ENCODE data around the gene RFX2.

The RFX2 gene

GRCh38 chr19:6110360-6110977, at the start of gene RFX2:
RFX2 (minus strand) TSS chr19:6110500; CDS start chr19:6047496, 63,004 bp downstream.
- peak within 1 kb of the TSS; percentile 92; the same call in 1 of the 2 replicates for H3K4me3 ChIP-seq (ENCODE audit: low read length)
- DNase-seq (ENCODE audit: low read depth, low spot score) = peak; percentile 94
- H3K9me3 ChIP-seq (ENCODE audit: control insufficient read depth, insufficient read depth, low read length) = no peaks in the 10 kb centered on the region
- H3K4me1 ChIP-seq (ENCODE audit: control insufficient read depth, insufficient read depth, low read length) = 0 out of 2 replicates have a peak, but pooled peaks cover 1% of the 10 kb centered on the region
- no peaks in the 10 kb centered on the region for H3K36me3 ChIP-seq (ENCODE audit: control insufficient read depth, insufficient read depth, low read length)
- H3K27ac ChIP-seq (ENCODE audit: low read length) = no peak within 1 kb of the TSS
- H3K27me3 ChIP-seq (ENCODE audit: control insufficient read depth, insufficient read depth, low read length) = peaks cover 14% of the 10 kb centered on the region
- no CpG with 5 or more reads among the region's 75 CpGs for WGBS (ENCODE audit: insufficient coverage, insufficient read length)

GRCh38 chr19:6156033-6156432, 45.7 kb upstream of the RFX2 start:
- no peak for DNase-seq (ENCODE audit: low read depth, low spot score)

GRCh38 chr19:6150289-6150688, 40.0 kb upstream of the RFX2 start:
- WGBS (ENCODE audit: insufficient coverage, insufficient read length) = no CpG with 5 or more reads among the region's 8 CpGs

More at GRCh38 chr19:6156033-6156432, 45.7 kb upstream of the RFX2 start:
- Histone ChIP-seq H3K4me3 (ENCODE audit: low read length) (no peak overlapping the region), H3K27me3 (ENCODE audit: control insufficient read depth, insufficient read depth, low read length) (no peaks in the 10 kb centered on the region), H3K9me3 (ENCODE audit: control insufficient read depth, insufficient read depth, low read length) (no peaks in the 10 kb centered on the region; the same call in 1 of the 2 replicates), H3K27ac (ENCODE audit: low read length) (no peak overlapping the region), H3K4me1 (ENCODE audit: control insufficient read depth, insufficient read depth, low read length) (no peaks in the 10 kb centered on the region), H3K36me3 (ENCODE audit: control insufficient read depth, insufficient read depth, low read length) (no peaks in the 10 kb centered on the region)
- no CpG with 5 or more reads among the region's 2 CpGs for WGBS (ENCODE audit: insufficient coverage, insufficient read length)

GRCh38 chr19:6141217-6141616, 30.9 kb upstream of the RFX2 start:
- no peak overlapping the region for H3K27ac ChIP-seq (ENCODE audit: low read length)
- H3K9me3 ChIP-seq (ENCODE audit: control insufficient read depth, insufficient read depth, low read length) = no peaks in the 10 kb centered on the region; the same call in 1 of the 2 replicates
- H3K36me3 ChIP-seq (ENCODE audit: control insufficient read depth, insufficient read depth, low read length) = no peaks in the 10 kb centered on the region
- H3K27me3 ChIP-seq (ENCODE audit: control insufficient read depth, insufficient read depth, low read length) = no peaks in the 10 kb centered on the region
- no peaks in the 10 kb centered on the region for H3K4me1 ChIP-seq (ENCODE audit: control insufficient read depth, insufficient read depth, low read length)
- DNase-seq (ENCODE audit: low read depth, low spot score) = no peak
- WGBS (ENCODE audit: insufficient coverage, insufficient read length) = no CpG with 5 or more reads among the region's 1 CpG
- no peak overlapping the region for H3K4me3 ChIP-seq (ENCODE audit: low read length)

More at GRCh38 chr19:6150289-6150688, 40.0 kb upstream of the RFX2 start:
- Histone ChIP-seq H3K27me3 (ENCODE audit: control insufficient read depth, insufficient read depth, low read length) (no peaks in the 10 kb centered on the region), H3K36me3 (ENCODE audit: control insufficient read depth, insufficient read depth, low read length) (no peaks in the 10 kb centered on the region), H3K4me3 (ENCODE audit: low read length) (no peak overlapping the region), H3K4me1 (ENCODE audit: control insufficient read depth, insufficient read depth, low read length) (no peaks in the 10 kb centered on the region), H3K27ac (ENCODE audit: low read length) (no peak overlapping the region), H3K9me3 (ENCODE audit: control insufficient read depth, insufficient read depth, low read length) (no peaks in the 10 kb centered on the region; the same call in none of the 2 replicates)
- no peak for DNase-seq (ENCODE audit: low read depth, low spot score)

- no peak for DNase-seq (ENCODE audit: low read depth, low spot score)
- H3K36me3 ChIP-seq (ENCODE audit: control insufficient read depth, insufficient read depth, low read length) = no peaks in the 10 kb centered on the region
- 80% methylated on average over 1 of the region's 2 CpGs for WGBS (ENCODE audit: insufficient coverage, insufficient read length)
These were observed 28.2 kb upstream of the RFX2 start for GRCh38 chr19:6138511-6138910.

GRCh38 chr19:6138066-6138465, 27.8 kb upstream of the RFX2 start:
- no CpG with 5 or more reads among the region's 7 CpGs for WGBS (ENCODE audit: insufficient coverage, insufficient read length)

More at GRCh38 chr19:6138511-6138910, 28.2 kb upstream of the RFX2 start:
- H3K27ac ChIP-seq (ENCODE audit: low read length) = no peak overlapping the region
- no peak overlapping the region for H3K4me3 ChIP-seq (ENCODE audit: low read length)
- H3K4me1 ChIP-seq (ENCODE audit: control insufficient read depth, insufficient read depth, low read length) = peaks cover 3% of the 10 kb centered on the region; the same call in 1 of the 2 replicates
- H3K9me3 ChIP-seq (ENCODE audit: control insufficient read depth, insufficient read depth, low read length) = no peaks in the 10 kb centered on the region
- H3K27me3 ChIP-seq (ENCODE audit: control insufficient read depth, insufficient read depth, low read length) = no peaks in the 10 kb centered on the region

GRCh38 chr19:6133231-6133630, 22.9 kb upstream of the RFX2 start:
- Histone ChIP-seq H3K4me1 (ENCODE audit: control insufficient read depth, insufficient read depth, low read length) (peaks cover 3% of the 10 kb centered on the region; the same call in 1 of the 2 replicates), H3K4me3 (ENCODE audit: low read length) (no peak overlapping the region), H3K36me3 (ENCODE audit: control insufficient read depth, insufficient read depth, low read length) (no peaks in the 10 kb centered on the region), H3K27me3 (ENCODE audit: control insufficient read depth, insufficient read depth, low read length) (no peaks in the 10 kb centered on the region), H3K27ac (ENCODE audit: low read length) (no peak overlapping the region), H3K9me3 (ENCODE audit: control insufficient read depth, insufficient read depth, low read length) (no peaks in the 10 kb centered on the region)
- no CpG with 5 or more reads among the region's 5 CpGs for WGBS (ENCODE audit: insufficient coverage, insufficient read length)
- no peak for DNase-seq (ENCODE audit: low read depth, low spot score)

More at GRCh38 chr19:6138066-6138465, 27.8 kb upstream of the RFX2 start:
- DNase-seq (ENCODE audit: low read depth, low spot score) = no peak
- no peaks in the 10 kb centered on the region for H3K9me3 ChIP-seq (ENCODE audit: control insufficient read depth, insufficient read depth, low read length)
- H3K27me3 ChIP-seq (ENCODE audit: control insufficient read depth, insufficient read depth, low read length) = no peaks in the 10 kb centered on the region
- no peak overlapping the region for H3K4me3 ChIP-seq (ENCODE audit: low read length)
- H3K4me1 ChIP-seq (ENCODE audit: control insufficient read depth, insufficient read depth, low read length) = peaks cover 3% of the 10 kb centered on the region; the same call in 1 of the 2 replicates
- no peak overlapping the region for H3K27ac ChIP-seq (ENCODE audit: low read length)
- H3K36me3 ChIP-seq (ENCODE audit: control insufficient read depth, insufficient read depth, low read length) = no peaks in the 10 kb centered on the region

GRCh38 chr19:6132482-6132881, 22.2 kb upstream of the RFX2 start:
- 100% methylated on average over 4 of the region's 4 CpGs for WGBS (ENCODE audit: insufficient coverage, insufficient read length)
- no peak for DNase-seq (ENCODE audit: low read depth, low spot score)
- no peaks in the 10 kb centered on the region for H3K27me3 ChIP-seq (ENCODE audit: control insufficient read depth, insufficient read depth, low read length)

GRCh38 chr19:6127716-6128335, 17.5 kb upstream of the RFX2 start:
- WGBS (ENCODE audit: insufficient coverage, insufficient read length) = no CpG with 5 or more reads among the region's 6 CpGs
- Histone ChIP-seq H3K9me3 (ENCODE audit: control insufficient read depth, insufficient read depth, low read length) (peaks cover 2% of the 10 kb centered on the region), H3K4me3 (ENCODE audit: low read length) (no peak overlapping the region), H3K27me3 (ENCODE audit: control insufficient read depth, insufficient read depth, low read length) (no peaks in the 10 kb centered on the region), H3K4me1 (ENCODE audit: control insufficient read depth, insufficient read depth, low read length) (no peaks in the 10 kb centered on the region), H3K27ac (ENCODE audit: low read length) (no peak overlapping the region), H3K36me3 (ENCODE audit: control insufficient read depth, insufficient read depth, low read length) (no peaks in the 10 kb centered on the region)
- no peak for DNase-seq (ENCODE audit: low read depth, low spot score)

More at GRCh38 chr19:6132482-6132881, 22.2 kb upstream of the RFX2 start:
- H3K9me3 ChIP-seq (ENCODE audit: control insufficient read depth, insufficient read depth, low read length) = peaks cover 2% of the 10 kb centered on the region
- H3K36me3 ChIP-seq (ENCODE audit: control insufficient read depth, insufficient read depth, low read length) = no peaks in the 10 kb centered on the region
- H3K4me1 ChIP-seq (ENCODE audit: control insufficient read depth, insufficient read depth, low read length) = peaks cover 3% of the 10 kb centered on the region; the same call in 1 of the 2 replicates
- H3K27ac ChIP-seq (ENCODE audit: low read length) = no peak overlapping the region
- no peak overlapping the region for H3K4me3 ChIP-seq (ENCODE audit: low read length)

GRCh38 chr19:6126335-6126974, 16.2 kb upstream of the RFX2 start:
- H3K4me1 ChIP-seq (ENCODE audit: control insufficient read depth, insufficient read depth, low read length) = no peaks in the 10 kb centered on the region
- H3K36me3 ChIP-seq (ENCODE audit: control insufficient read depth, insufficient read depth, low read length) = no peaks in the 10 kb centered on the region
- H3K4me3 ChIP-seq (ENCODE audit: low read length) = no peak overlapping the region
- no CpG with 5 or more reads among the region's 3 CpGs for WGBS (ENCODE audit: insufficient coverage, insufficient read length)
- DNase-seq (ENCODE audit: low read depth, low spot score) = no peak
- H3K27me3 ChIP-seq (ENCODE audit: control insufficient read depth, insufficient read depth, low read length) = no peaks in the 10 kb centered on the region
- peaks cover 2% of the 10 kb centered on the region for H3K9me3 ChIP-seq (ENCODE audit: control insufficient read depth, insufficient read depth, low read length)
- no peak overlapping the region for H3K27ac ChIP-seq (ENCODE audit: low read length)
